Measurements from ENCODE around the gene INTS6. TPM values are rescaled to one million over a fixed set of nuclear protein-coding genes. Genes with fewer than 3 reads are reported as not detected.

Gene INTS6
- total RNA-seq, 2 donors from 2014 or later: 37.4 to 59.0 TPM

- Histone ChIP-seq H3K9me3 (no peaks in the 10 kb centered on the region), H3K27ac (no peak overlapping the region), H3K36me3 (no peaks in the 10 kb centered on the region), H3K4me1 (replicated peaks) (no peaks in the 10 kb centered on the region), H3K27me3 (replicated peaks; ENCODE audit: insufficient read depth) (no peaks in the 10 kb centered on the region), H3K4me3 (no peak overlapping the region)
- intact Hi-C loops (cut with DNase I): no loop called here
- DNase-seq (ENCODE audit: low spot score): no peak
- TF ChIP-seq CTCF (IDR thresholded peaks at IDR 0.05): no peak
- TF ChIP-seq POLR2AphosphoS5 (IDR thresholded peaks at IDR 0.05): no peak
- TF ChIP-seq POLR2A (IDR thresholded peaks at IDR 0.05): no peak
- 87% methylated on average over 5 of the region's 5 CpGs for WGBS
Measured at GRCh38 chr13:51311957-51312520, 140.8 kb downstream of the INTS6 start.

Small RNAs within 50 kb of the gene (microRNA-seq; reads per million reads assigned to microRNA genes)
- gene MIR5693: not detected

Small RNAs within 50 kb of the gene (small RNA-seq; reads per million reads assigned to genes)
- gene MIR5693 (0 reads per million in 2 donors), gene RN7SL320P (0 reads per million in 2 donors), gene SNRPGP11 (0 reads per million in 2 donors)

Other genes with a start within 250 kb of the INTS6 start
- 10 to 100 TPM in 1 of 2 donors, 1 to 10 TPM in 1; 5.5 to 11.2 TPM for gene FAM124A, start 230.6 kb downstream of the INTS6 start, total RNA-seq
- gene SERPINE3, start 113.3 kb downstream of the INTS6 start, total RNA-seq: not detected
- gene WDFY2, start 131.4 kb upstream of the INTS6 start, total RNA-seq: 10 to 100 TPM in 1 of 2 donors, 1 to 10 TPM in 1; 7.9 to 23.2 TPM